Ovary (tissue), 9 donors: ENCODE measurements around the gene UPF1. TPM values are rescaled to one million over a fixed set of nuclear protein-coding genes. Genes with fewer than 3 reads are reported as not detected.

Experiments
- DNase-seq, 5 donors: peaks; one replicate each; pipeline ENCODE4 v3.0.0-alpha.2; 2019 to 2020
- H3K27ac ChIP-seq, 2 donors: fragments of 200-600 bp; one replicate each; pipeline versions ENCODE4 v1.5.1 to v1.8.0; 2019 to 2022
- H3K27me3 ChIP-seq: fragments of 200-600 bp; one replicate; pipeline ENCODE4 v1.8.0; 2022
- H3K36me3 ChIP-seq: fragments of 200-600 bp; sonication (generic); one replicate; pipeline ENCODE4 v1.5.1; 2019
- H3K4me1 ChIP-seq: one replicate; pipeline ENCODE4 v1.8.1; 2013; ENCODE audit warnings: mild to moderate bottlenecking, moderate library complexity; ENCODE audit not compliant: insufficient read depth
- H3K4me3 ChIP-seq: fragments of 200-600 bp; sonication (generic); one replicate; pipeline ENCODE4 v1.5.1; 2017
- H3K9me3 ChIP-seq, 2 donors: fragments of 200-600 bp in 1 of 2; sonication (generic) in 1 of 2; one replicate each; pipeline versions ENCODE4 v1.5.1 to v1.8.1; 2013 to 2019; ENCODE audit warnings: mild to moderate bottlenecking in 1 of 2, moderate library complexity in 1 of 2
- CTCF ChIP-seq, 3 donors: fragments of 450-650 bp in 2 of 3; fragments of 200-600 bp in 1 of 3; IDR thresholded peaks; one replicate each; pipeline versions ENCODE4 v1.5.1 to v1.8.0; 2016 to 2022; ENCODE audit warnings: antibody characterized with exemption in 3 of 3, mild to moderate bottlenecking in 1 of 3
- EP300 ChIP-seq: sonication (generic); formaldehyde crosslinking; IDR thresholded peaks from one replicate; pipeline ENCODE4 v1.6.1; 2017; ENCODE audit warnings: antibody characterized with exemption
- POLR2A ChIP-seq: fragments of 450-650 bp; IDR thresholded peaks from one replicate; pipeline ENCODE4 v1.6.1; 2017; ENCODE audit warnings: antibody characterized with exemption, mild to moderate bottlenecking, moderate library complexity
- WGBS, 3 donors: extraction: QIAGEN DNeasy Blood & Tissue Kit in 1 of 3; methylation state at CpG; one replicate each; pipeline versions ENCODE4 v1.1.5 to v1.1.7; 2013 to 2017; 5-methylcytosine and 5-hydroxymethylcytosine counted together
- intact Hi-C, 4 donors: fragments of 100-400 bp; cut with DNase I; formaldehyde crosslinking; loops; one replicate each; pipeline versions ENCODE4 v1.11.0 to v1.15.1; 2022 to 2023
- polyA plus RNA-seq, 2 donors: library from polyadenylated mRNA; stranded (reverse); fragments of 200-250 nt in 1 of 2; fragments of 350-450 nt in 1 of 2; fragmentation: Illumina TruSeq in 1 of 2; extraction: RNeasy Lipid Tissue Mini Kit (QIAGEN cat#74804) in 1 of 2; gene quantifications; one replicate each; pipeline ENCODE4 v1.2.3, GENCODE V29; 2013 to 2014
- total RNA-seq, 7 donors: library from RNA; depleted of rRNA in 2 of 7; stranded (reverse); fragments of >200 nt in 2 of 7; fragmentation: NEBNext Ultra II Directional in 3 of 7; extraction: Animal tissue kit (Norgen Biotek cat#: 25700) in 3 of 7; gene quantifications; one replicate each; pipeline versions ENCODE4 v1.1.0 to v1.2.4, GENCODE V29; 2016 to 2023
- donor health status: DM: no; HTN: no; CAD: no; lungs with moderate emphysema.
- donor health status: DM: no; HTN: no; CAD: no.
- donor health status: Bipolar disorder and iron deficiency.
- donor health status: DM: yes; HTN: yes; CAD: no.
- donor health status: DM: no; HTN: no; CAD: no.
- donor health status: DM: yes; HTN: yes; CAD: no.

Gene UPF1
- total and polyA plus RNA-seq, 9 donors = 35.4 to 89.0 (median 59.7) TPM

- Histone ChIP-seq H3K4me3 (no peak overlapping the region), H3K9me3 (no peaks in the 10 kb centered on the region), H3K27ac (no peak overlapping the region), H3K27me3 (no peaks in the 10 kb centered on the region), H3K36me3 (no peaks in the 10 kb centered on the region), H3K4me1 (no peaks in the 10 kb centered on the region)
- no peak for DNase-seq
- 84 to 89% (median 84%) methylated on average over 4 of the region's 4 CpGs for WGBS, 3 donors
- TF ChIP-seq CTCF (IDR thresholded peaks at IDR 0.05) (no peak), EP300 (no peak), POLR2A (no peak)
- intact Hi-C loops = no loop called here
Measured at GRCh38 chr19:18886972-18887371, 55.2 kb downstream of the UPF1 start.

- Histone ChIP-seq H3K36me3 (no peaks in the 10 kb centered on the region), H3K4me1 (peaks cover 2% of the 10 kb centered on the region), H3K4me3 (no peak overlapping the region), H3K27me3 (no peaks in the 10 kb centered on the region), H3K27ac (no peak overlapping the region), H3K9me3 (no peaks in the 10 kb centered on the region)
- 81 to 88% (median 84%) methylated on average over 10 of the region's 10 CpGs for whole genome bisulfite sequencing, 3 donors
- intact Hi-C loops = no loop called here
- no peak for DNase-seq
- no peak for TF ChIP-seq CTCF (IDR thresholded peaks at IDR 0.05)
- TF ChIP-seq EP300 = no peak
- no peak for TF ChIP-seq POLR2A
Measured at GRCh38 chr19:18889949-18890745, 58.4 kb downstream of the UPF1 start.

- no peak for TF ChIP-seq EP300
- TF ChIP-seq CTCF (IDR thresholded peaks at IDR 0.05) = no peak
- Histone ChIP-seq H3K27ac (no peak overlapping the region), H3K4me1 (peaks cover 4% of the 10 kb centered on the region), H3K27me3 (no peaks in the 10 kb centered on the region), H3K4me3 (no peak overlapping the region), H3K9me3 (no peaks in the 10 kb centered on the region), H3K36me3 (no peaks in the 10 kb centered on the region)
- intact Hi-C loops = no loop called here
- WGBS, 3 donors = 35 to 49% (median 36%) methylated on average over 18 of the region's 18 CpGs
- no peak for DNase-seq
Measured at GRCh38 chr19:18893587-18894253, 62.0 kb downstream of the UPF1 start.

- peak in 2 of 5 donors; percentile 42 to 56 for DNase-seq
- intact Hi-C loops = no loop called here
- Histone ChIP-seq H3K36me3 (no peaks in the 10 kb centered on the region), H3K27me3 (no peaks in the 10 kb centered on the region), H3K4me1 (peaks cover 4% of the 10 kb centered on the region), H3K4me3 (no peak overlapping the region), H3K9me3 (no peaks in the 10 kb centered on the region), H3K27ac (no peak overlapping the region)
- TF ChIP-seq POLR2A (no peak), EP300 (no peak), CTCF (IDR thresholded peaks at IDR 0.05) (no peak)
- 4 to 5% (median 5%) methylated on average over 26 to 28 of the region's 28 CpGs for WGBS, 3 donors
Measured at GRCh38 chr19:18894254-18895037, 62.7 kb downstream of the UPF1 start.
